ENCODE data around the gene ACSS1.

- TF ChIP-seq, protein P1, sequence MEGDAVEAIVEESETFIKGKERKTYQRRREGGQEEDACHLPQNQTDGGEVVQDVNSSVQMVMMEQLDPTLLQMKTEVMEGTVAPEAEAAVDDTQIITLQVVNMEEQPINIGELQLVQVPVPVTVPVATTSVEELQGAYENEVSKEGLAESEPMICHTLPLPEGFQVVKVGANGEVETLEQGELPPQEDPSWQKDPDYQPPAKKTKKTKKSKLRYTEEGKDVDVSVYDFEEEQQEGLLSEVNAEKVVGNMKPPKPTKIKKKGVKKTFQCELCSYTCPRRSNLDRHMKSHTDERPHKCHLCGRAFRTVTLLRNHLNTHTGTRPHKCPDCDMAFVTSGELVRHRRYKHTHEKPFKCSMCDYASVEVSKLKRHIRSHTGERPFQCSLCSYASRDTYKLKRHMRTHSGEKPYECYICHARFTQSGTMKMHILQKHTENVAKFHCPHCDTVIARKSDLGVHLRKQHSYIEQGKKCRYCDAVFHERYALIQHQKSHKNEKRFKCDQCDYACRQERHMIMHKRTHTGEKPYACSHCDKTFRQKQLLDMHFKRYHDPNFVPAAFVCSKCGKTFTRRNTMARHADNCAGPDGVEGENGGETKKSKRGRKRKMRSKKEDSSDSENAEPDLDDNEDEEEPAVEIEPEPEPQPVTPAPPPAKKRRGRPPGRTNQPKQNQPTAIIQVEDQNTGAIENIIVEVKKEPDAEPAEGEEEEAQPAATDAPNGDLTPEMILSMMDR (IDR thresholded peaks at IDR 0.05; ENCODE audit: low read depth, low read length, poor library complexity, severe bottlenecking) = no peak
- no peak for TF ChIP-seq EZH2phosphoT487 (IDR thresholded peaks at IDR 0.05; ENCODE audit: borderline replicate concordance, low read length)
These were observed 13.7 kb downstream of the ACSS1 start for GRCh38 chr20:25044261-25044560.

All from DOHH2 (cell line).